ENCODE measurements around the gene TSPEAR.
"Not testable (repeated sequence)": the region's sequence is repeated elsewhere in the genome, so short reads cannot be mapped to it uniquely, and the experiment has no call there.

DNA sequence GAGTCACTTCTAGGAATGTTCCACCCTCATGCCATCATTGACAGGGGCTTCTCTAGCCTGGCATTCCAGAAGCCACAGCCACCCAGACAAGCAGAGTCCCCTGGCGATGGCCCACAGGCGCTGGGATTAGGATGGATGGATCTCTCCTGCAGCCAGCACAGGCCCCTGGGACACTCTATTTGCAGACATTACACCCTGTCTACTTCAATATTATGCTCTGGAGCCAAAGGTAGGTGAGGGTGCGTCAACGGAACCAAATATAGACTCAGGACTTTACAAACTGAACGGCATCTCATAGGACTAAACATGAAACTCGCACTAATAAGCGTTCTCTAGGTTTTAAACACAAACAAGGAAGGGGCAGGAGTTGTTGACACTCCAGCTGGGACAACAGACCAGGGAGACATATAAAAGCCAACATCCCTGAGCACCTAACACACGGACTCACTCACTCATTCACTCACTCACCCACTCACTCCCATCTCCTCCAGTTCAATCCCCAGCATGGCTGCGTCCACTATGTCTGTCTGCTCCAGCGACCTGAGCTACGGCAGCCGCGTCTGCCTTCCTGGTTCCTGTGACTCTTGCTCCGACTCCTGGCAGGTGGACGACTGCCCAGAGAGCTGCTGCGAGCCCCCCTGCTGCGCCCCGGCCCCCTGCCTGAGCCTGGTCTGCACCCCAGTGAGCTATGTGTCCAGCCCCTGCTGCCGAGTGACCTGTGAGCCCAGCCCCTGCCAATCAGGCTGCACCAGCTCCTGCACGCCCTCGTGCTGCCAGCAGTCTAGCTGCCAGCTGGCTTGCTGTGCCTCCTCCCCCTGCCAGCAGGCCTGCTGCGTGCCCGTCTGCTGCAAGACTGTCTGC lies 111.0 kb downstream of the TSPEAR start, which contains the start of gene KRTAP10-7:
- TF ChIP-seq BORCS8-MEF2B (CRISPR knock-in tag; IDR thresholded peaks at IDR 0.05); ZNF558 (CRISPR knock-in tag; IDR thresholded peaks at IDR 0.05; ENCODE audit: borderline replicate concordance); TCF12 (IDR thresholded peaks at IDR 0.05); TCF12 (CRISPR knock-in tag; IDR thresholded peaks at IDR 0.05); ZNF768 (CRISPR knock-in tag; IDR thresholded peaks at IDR 0.05); YY1 (IDR thresholded peaks at IDR 0.05; ENCODE audit: insufficient read depth, insufficient replicate concordance, low read depth, low read length); TGIF2 (CRISPR knock-in tag; IDR thresholded peaks at IDR 0.05); ZBTB21 (CRISPR knock-in tag; IDR thresholded peaks at IDR 0.05); ARNTL (CRISPR knock-in tag; IDR thresholded peaks at IDR 0.05): not testable (repeated sequence)
- TF ChIP-seq, protein P1, sequence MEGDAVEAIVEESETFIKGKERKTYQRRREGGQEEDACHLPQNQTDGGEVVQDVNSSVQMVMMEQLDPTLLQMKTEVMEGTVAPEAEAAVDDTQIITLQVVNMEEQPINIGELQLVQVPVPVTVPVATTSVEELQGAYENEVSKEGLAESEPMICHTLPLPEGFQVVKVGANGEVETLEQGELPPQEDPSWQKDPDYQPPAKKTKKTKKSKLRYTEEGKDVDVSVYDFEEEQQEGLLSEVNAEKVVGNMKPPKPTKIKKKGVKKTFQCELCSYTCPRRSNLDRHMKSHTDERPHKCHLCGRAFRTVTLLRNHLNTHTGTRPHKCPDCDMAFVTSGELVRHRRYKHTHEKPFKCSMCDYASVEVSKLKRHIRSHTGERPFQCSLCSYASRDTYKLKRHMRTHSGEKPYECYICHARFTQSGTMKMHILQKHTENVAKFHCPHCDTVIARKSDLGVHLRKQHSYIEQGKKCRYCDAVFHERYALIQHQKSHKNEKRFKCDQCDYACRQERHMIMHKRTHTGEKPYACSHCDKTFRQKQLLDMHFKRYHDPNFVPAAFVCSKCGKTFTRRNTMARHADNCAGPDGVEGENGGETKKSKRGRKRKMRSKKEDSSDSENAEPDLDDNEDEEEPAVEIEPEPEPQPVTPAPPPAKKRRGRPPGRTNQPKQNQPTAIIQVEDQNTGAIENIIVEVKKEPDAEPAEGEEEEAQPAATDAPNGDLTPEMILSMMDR (CRISPR knock-in tag; IDR thresholded peaks at IDR 0.05): not testable (repeated sequence)
